Stimulated activated CD8-positive, alpha-beta memory T cell treated with anti-CD3 and anti-CD28 coated beads, Interleukin-15, amount 100 ng/mL, for 4 hours (primary cell): ENCODE measurements around the gene MRPL46.
"Not testable (repeated sequence)": the region's sequence is repeated elsewhere in the genome, so short reads cannot be mapped to it uniquely, and the experiment has no call there.

ENCODE experiments used
- DNase-seq, 2 donors: peaks; one replicate each; pipeline ENCODE4 v3.0.0-alpha.2; 2020; ENCODE audit warnings: low read depth in 2 of 2

MRPL46 gene

DNA sequence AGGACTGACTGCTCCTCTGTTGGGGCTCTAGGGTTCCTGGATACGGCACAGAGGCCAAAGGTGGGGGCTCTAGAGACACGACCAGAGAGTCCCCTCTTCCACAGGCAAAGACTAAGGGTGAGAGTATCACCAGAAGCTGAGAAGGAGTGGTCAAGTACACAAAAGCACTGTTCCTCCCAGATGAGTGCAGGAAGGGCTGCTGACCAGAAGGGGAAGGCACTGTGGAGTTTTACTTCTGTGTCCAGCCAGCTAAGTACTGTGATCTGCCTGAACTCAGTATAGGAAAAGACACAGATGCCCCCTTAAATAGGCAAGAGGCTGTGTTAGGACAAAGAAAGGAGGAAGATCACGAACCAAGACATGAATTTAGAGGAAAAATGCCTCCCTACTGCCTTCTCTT is 12.0 kb upstream of the MRPL46 start:
- DNase-seq, result no peak

DNA sequence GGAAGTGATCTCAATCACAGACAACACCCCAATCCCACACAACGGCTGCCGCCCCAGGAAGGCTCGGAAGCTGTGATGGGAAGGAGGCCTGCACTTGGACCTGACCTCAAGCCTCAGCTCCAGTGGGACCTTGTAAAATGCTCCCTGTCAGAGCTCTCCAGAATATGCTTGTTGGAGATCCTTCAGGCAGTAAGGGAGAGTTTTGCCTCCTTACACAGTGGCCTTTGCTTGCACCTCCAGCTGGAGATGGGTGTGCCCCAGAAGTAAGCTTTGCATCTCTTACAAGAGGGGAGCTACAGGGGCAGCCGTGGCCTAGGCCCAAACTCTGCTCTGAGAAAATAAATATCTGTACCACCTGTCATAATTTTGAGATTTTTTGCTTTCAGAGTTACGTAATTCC is 10.7 kb upstream of the MRPL46 start:
- no peak for DNase-seq

DNA sequence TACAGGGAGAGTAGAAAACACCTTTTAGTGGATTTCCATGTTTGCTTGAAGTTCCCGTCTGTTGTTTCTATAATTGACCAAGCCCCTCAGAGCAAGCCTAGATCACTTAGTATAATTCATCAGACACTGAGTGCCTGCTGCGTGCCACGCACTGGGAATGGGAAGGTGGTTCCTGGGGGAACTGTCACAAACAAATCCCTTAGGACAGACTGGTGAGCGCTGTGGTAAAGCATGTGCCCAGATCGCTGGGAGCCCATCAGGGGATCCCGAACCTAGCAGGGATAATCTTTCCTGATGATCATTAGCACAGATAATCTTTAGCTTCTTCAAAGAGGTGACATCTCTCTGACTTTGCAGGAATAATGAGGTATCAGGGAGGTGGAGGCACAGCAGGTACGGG is 9.9 kb upstream of the MRPL46 start:
- DNase-seq, result no peak

DNA sequence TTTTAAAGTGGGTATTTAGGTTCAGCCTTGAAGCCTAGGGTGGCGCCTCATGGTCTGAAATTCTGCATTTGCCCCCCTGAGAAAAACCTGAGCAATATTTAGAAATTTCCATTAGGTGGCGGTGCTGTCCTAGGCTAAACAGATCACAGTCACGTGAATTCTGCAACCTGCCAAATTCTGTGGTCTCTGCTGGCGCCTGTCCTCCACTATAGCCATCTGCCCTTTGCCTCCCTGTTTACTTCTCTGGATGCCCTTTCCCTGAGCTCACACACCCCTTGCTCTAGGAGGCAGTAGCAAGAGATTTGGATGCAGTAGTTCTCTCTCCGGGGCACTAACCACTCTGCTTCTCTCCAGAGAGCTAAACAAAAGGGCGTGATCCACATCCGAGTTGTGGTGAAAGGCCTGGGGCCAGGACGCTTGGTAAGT is 9.5 kb upstream of the MRPL46 start:
- no peak for DNase-seq

DNA sequence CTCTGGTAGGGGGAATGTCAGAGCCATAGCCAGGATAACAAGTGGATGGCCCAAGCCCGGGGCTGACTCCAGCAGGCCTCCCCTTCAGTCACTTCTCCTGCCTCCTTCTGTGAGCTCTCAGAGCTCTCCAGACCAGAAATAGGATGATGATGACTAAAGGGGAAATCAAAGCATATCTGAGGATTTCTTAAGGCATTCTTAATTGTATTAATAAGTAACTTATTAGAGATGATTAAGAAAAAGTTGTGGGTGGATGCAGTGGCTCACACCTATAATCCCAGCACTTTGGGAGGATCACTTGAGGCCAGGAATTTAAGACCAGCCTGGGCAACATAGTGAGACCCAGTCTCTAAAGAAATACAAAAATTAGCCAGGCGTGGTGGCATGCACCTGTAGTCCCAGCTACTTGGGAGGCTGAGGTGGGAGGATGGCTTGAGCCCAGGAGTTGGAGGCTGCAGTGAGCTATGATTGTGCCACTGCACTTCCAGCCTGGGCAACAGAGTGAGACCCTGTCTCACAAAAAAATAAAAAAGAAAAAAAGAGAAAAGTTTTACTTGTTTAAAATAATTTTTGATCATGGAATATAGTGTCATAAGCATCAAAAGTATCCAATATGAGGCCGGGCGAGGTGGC is 6.6 kb upstream of the MRPL46 start:
- DNase-seq, result not testable (repeated sequence)

DNA sequence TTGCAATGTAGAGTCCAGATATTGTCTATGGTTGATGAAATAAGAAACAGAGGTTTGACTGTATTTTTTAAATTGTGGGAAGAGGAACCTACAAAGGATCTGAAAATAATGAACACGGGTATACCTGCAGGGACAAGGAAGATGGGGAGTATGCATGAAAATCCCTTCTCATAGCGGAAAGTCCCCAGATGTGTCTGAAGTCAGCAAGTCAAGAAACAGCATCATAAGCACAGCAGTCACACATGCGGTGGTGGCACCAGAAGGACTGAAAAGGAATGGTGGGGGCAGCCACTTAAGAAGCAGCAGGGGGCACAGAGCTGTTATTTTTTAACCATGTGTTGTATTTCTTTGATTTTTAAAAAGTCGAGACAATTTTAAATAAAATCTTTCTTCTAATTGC is 5.0 kb upstream of the MRPL46 start:
- DNase-seq, result no peak

DNA sequence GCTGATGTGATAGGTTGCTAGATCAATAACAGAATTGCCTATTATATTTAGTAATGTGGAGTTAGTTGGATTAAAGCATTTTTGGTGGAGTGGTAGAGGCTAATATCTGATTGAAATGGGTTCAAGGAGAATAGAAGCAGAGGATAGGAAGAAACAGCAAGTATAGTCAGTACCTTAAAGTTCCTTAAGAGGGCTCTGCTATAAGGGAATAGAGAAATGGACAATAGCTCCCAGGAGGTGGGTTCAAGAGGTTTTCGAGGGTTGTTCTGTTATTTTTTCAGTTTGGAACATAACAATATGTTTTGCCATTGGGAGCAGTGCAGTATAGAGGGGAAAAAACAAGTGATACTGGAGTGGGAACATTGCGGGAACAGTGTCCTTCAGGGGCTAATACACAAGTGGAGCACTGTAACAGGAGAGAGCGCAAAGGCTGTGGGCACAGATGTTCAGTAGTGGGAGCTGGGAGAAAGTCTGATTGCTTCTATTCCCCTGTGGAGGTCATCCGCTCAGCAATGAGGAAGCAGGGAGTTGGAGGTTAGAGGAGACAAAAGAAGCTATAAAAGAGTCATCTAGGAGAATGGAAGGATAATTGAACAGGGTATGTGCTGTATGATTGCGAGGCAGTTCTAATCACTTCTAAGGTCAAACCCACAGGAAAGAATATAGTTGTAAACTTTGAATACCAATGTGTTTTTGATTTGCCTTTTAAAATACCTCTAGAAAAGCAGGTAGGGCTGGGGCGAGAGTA is 3.6 kb upstream of the MRPL46 start:
- no peak for DNase-seq

DNA sequence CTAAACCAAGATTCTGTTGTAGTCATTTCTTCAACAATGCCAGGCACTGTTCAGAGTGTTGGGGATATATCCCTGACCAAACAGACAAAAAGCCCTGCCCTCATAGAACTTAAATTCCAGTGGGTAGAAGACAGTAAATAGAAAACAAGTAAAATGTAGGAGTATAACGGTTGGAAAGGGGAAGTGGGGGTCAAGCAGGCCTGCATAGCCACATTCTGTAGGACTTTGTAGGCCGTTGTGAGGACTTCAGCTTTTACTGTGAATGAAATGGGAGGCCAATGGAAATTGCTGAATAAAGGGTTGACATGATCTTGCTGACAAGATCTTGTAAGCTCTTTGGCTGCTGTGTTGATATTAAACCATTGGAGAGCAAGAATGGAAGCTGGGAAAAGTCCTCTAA is 2.1 kb upstream of the MRPL46 start:
- no peak for DNase-seq

DNA sequence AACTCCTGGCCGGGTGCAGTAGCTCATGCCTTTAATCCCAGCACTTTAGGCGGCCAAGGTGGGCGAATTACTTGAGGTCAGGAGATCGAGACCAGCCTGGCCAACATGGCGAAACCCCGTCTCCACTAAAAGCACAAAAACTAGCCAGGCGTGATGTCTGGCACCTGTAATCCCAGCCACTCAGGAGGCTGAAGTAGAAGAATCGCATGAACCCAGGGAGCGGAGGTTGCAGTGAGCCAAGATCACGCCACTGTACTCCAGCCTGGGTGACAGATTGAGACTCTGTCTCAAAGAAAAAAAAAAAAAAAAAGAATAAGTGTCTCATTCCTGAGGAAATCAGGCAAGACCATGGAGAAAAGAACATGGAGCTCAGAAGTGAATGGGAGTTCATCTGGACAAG is 1.5 kb upstream of the MRPL46 start:
- DNase-seq, result not testable (repeated sequence)

DNA sequence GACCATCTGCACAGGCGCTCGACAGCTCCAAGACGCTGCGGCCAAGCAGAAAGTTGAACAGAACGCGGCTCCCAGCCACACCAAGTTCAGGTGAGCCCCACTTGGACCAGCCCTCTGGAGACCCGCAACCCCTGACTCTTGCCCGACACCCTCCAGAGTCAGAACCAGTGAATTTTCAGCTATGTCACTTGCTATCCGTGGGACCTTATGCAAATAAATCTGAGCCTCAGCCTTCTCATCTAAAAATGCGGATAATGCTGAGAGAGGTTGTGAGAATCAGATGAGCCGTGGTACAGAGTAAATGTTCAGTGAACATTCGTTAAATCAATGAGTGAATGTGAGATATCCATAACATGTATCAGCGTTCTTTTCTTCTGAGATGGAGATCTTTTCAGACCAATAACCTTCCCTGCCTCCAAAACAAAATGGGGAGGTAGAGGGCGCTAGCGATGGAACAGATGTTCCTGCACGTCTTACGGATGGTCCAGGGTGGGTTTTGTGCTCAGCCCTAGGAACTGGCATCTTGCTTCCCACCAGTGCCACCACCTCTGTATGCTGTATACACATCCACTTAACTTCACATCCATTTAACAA is 844 bp upstream of the MRPL46 start:
- DNase-seq, result no peak

DNA sequence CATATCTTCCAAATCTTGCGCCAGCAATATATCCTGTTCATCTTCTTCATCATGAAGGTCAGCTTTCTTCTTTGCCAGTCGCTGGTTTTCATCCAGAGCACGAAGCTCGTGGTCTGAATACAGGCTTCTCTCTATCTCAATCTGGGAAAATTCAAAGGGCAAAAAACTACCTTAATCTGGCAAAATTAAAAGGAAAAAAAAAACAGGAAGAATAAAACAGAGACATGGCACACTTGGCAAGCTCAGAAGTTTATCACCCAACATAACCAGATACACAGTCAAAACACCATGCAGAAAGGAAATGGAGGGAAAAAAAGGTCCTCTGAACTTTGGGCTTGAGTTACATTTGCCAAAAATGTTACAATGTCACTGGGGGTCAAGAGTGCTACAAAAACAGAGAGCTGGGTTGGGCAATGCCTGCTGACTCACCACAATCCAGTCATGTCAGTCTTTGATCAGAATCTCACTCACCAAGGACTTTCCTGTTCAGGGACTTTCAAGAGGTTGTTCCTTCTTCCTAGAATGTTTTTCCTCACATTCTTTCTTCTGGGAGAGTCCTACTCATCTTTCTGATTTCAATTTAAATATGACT is 1.5 kb downstream of the MRPL46 start:
- DNase-seq, result no peak

DNA sequence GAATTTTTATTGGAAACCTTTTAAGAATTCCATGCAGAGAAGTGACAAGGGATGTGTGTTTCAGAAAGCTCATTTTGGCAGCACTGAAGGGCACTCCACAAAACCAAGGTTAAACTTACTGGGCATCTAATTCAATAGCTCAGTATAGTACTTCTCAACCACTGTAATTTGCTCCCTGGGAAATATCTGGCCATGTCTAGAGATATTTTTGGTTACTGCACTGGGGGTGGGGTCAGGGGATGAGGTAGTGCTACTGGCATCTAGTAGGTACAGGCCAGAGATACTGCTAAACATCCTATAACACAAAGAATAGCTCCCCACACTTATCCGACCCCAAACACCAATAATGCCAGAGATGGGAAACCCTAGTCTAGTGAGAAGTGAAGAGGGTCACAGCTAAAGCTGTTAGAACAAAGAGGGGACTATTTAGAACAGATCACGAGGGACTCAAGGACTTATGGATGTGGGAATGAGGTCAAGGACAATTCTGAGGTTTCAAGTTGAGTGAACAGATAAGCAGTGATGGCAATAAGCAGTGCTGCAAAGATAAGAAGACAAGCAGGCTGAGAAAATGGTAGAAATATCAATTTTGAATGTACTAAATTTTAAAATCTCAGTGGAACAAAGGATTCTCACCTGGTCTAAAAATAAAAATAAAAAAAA is 3.2 kb downstream of the MRPL46 start:
- DNase-seq, result no peak

DNA sequence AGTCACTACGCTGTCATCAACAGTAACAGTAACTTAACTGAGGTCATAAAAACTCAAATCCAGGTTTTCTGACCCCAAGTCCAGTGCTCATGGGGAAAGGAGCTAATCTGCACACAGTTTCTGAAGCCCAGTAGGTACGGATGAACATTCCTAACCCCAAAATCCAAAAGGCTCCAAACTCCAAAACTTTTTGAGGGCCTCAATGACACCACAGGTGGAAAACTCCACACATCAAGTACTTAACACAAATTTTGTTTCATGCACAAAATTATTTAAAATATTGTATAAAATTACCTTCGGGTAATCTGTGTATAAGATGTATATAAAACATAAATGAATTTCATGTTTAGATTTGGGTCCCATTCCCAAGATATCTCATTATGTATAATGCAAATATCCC is 10.5 kb downstream of the MRPL46 start:
- no peak for DNase-seq

DNA sequence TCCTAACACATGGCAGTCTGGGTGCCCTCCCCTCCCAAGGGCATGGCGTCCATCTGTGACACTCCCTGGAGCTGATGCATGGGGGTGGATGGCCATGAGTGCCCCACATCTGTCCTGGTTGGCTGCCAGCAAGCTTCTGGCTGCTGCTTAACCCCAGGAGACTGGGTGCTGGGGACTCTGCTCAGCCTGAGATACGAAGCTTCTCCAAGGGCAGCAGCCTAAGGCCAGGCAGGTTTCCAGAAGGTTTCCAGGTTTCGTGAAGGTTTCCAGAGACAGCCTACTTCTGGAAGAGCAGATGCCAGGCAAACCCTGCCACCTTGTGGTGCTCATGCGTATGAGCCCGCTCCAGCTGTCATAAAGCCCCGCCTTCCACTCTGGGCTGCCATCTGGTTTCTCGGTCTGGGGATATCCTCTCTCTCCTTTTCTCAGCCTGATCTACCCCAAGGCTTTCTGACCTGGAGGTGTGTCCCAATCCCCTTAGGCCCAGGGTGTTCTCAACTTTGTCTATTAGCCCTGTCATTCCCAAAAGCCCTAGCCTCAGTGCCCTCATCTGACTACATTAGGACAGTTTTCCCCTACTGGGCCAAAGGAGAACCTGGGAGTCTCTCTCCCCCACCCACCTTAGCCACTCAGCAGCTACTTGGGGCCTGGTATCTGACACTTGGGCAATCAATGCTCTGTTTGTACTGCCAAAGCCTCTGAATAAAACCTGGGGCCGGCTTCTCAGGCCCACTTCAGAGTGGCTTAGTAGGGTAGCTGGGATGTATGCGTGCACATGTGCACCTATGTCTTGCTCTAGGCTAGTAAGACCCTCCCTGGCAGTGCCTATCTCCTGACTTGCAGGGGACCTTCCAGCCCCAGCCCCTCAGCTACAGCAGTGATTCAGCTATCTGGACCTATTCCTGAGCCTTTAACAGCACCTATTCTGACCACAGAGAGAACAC is 12.0 kb downstream of the MRPL46 start:
- DNase-seq, result no peak

DNA sequence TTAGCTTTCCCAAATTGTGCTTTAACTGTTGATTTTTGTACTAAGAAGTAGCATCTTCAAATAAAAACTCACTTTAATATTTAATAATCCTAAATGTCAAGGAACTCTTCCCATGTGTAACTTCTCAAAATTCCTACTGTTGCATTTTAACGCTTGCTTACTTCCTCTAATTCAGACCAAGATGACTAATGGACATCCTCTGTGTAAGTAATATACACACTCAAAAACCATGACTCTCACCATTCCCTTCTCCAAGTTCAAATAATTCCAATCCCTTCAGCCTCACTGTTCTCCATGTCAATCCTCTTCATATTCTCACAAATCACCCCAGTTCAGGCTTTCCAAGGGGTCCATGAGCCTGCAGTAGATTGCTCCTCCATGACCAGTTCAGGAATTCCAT is 13.0 kb downstream of the MRPL46 start:
- no peak for DNase-seq

DNA sequence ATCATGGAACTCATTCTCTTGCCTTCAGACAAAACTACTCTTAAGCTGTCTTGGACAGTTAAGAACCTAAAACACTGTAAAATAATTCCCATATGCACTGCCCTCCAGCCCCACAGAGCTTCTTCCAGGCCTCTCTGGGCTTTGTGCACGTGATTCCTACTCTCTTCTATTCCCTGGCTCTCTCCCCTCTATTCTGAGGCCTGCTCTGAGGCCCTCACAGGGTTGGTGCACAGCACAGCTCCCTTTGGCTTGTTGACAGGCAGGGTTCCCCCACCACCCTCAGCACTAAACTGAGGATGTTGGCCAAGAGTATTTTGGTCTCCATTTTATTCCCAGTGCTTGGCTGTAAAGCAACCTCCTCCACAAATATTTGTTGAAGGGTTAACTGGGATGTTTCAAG is 13.5 kb downstream of the MRPL46 start:
- DNase-seq, result no peak

DNA sequence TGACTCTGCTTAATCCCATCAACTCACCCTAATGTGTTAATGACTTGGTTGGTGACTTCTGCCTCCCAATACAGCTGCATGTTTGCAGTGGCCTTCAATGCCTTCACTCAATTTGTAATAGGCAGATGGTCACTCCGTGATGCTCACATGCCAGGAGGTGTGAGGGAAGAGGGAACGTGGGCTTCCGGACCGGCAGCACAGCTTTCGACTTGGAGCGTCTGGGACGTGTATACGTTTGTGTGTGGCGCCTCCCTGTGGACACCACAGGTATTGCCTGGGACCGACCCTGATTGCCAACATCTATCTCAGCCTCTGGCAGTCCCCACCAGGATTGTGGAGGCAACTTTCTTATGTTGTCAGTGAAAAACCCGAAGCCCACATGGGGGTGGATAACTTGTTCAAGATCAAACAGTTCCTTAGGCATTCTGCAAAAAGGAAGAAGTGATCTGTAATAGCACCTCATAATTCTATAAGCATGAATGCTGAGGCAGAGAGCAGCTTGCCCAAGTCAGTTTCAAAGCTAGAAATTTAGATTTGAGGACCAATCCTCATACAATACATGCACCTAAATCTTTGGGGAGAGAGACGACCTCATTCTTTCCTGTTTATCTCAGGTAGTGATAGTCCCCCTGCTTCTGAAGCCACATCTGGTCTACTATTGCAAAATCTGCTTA is 16.9 kb downstream of the MRPL46 start:
- DNase-seq, result no peak

DNA sequence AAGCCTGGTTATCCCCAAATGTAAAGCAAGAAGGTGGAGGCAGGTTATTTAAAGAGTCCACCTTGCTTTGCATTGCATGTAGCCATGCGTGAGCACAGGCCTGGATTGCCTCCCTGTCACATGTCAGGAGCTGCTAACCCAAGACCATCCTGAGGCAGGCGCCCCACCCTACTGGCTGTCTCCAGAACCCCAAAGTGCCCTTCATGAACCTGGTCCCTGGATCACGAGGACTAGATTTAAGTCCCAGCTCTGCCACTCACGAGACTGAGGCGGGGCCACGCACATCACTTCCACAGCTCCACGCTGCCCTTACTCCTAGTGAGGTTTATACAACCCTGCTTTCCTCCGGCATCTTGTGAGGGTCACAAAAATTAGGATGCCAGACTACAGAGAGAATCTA is 17.6 kb downstream of the MRPL46 start:
- no peak for DNase-seq

DNA sequence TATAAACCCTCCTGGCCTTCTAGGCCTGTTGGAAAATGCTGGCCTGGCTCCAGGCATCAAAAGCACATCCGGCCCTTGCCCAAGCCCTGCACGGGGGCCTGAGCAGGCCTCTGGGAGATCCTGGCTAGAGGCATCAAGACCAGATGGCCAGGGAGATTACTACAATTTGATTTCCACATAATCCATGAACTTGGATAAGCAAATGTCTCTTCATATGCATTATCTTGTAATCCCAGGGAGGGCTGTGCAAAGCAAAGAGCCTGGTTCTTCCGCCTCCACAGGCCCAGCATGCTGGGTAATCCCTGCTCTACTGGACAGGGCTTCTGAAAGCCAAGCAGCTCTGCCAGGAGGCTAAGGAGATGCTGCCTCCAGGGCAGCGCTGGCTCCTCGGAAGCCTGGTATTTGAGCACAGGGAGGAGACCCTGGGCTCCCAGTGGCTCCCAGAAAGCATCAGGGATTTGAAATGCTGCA is 18.2 kb downstream of the MRPL46 start:
- DNase-seq, result no peak

DNA sequence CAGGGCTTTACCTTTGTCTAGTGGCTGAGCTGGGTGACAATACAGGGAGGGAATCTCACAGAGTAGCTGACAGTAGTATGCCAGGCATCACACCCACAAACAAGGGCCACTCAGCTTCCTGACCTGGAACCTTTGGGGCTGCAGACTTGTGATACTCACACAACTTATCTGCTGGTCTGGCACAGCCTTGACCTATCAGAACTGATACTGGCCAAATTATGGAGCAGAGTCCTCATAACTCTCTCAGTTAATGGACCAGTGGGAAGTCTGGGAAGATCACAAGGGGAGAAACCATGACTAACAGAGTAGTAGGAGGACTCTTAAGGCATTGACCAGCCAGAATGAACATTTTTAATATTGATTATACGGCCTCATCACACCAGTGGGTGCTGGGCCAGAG is 19.4 kb downstream of the MRPL46 start:
- no peak for DNase-seq

DNA sequence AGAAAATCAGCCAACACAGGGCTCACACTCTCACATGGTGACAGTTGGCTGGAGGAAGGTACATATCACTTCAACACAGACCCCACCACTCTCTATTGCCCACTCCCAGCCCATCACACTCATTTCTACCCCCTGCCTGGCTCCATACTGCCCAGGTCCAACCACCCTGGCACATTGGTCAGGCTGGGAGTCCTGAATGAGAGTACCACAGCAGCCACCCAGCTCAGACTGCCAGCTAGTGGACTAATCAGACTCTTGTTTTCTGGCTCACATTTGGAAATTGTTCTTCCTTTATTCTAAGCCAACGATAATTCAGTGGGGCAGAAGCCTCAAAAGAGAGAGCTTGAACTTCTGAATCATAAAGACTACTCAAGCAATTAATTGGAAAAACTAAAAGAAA is 20.0 kb downstream of the MRPL46 start:
- DNase-seq, result no peak
